Cortex of kidney (tissue), 1 donor: Measurements from ENCODE around the gene CDS2.

Experiments
- DNase-seq: peaks from one replicate; lab custom pipeline; 2025; lab: John Stamatoyannopoulos, UW

CDS2 gene

GRCh38 chr20:5119435-5120184, 7.2 kb upstream of the CDS2 start, which contains the start of gene PCNA:
PCNA (minus strand) TSS chr20:5119958; CDS start chr20:5119798, 160 bp downstream.
- peak; percentile 90 for DNase-seq

- DNase-seq, result no peak
Measured at GRCh38 chr20:5120185-5120476, 6.7 kb upstream of the CDS2 start.

- DNase-seq, result no peak
Measured at GRCh38 chr20:5122873-5123260, 3.9 kb upstream of the CDS2 start.

GRCh38 chr20:5127204-5127858, 523 bp downstream of the CDS2 start:
- DNase-seq, result no peak

GRCh38 chr20:5127859-5128424, 1.1 kb downstream of the CDS2 start:
- no peak for DNase-seq

- no peak for DNase-seq
Measured at GRCh38 chr20:5128886-5129285, 2.1 kb downstream of the CDS2 start.

GRCh38 chr20:5131502-5131901, 4.7 kb downstream of the CDS2 start:
- no peak for DNase-seq

- no peak for DNase-seq
Measured at GRCh38 chr20:5133998-5134397, 7.2 kb downstream of the CDS2 start.

GRCh38 chr20:5135363-5136012, 8.7 kb downstream of the CDS2 start:
- DNase-seq, result no peak

GRCh38 chr20:5136096-5136495, 9.3 kb downstream of the CDS2 start:
- DNase-seq, result no peak

- DNase-seq, result no peak
Measured at GRCh38 chr20:5140195-5140594, 13.4 kb downstream of the CDS2 start.

- DNase-seq, result no peak
Measured at GRCh38 chr20:5141615-5142014, 14.8 kb downstream of the CDS2 start.

- DNase-seq, result no peak
Measured at GRCh38 chr20:5143851-5144250, 17.0 kb downstream of the CDS2 start.

- DNase-seq, result no peak
Measured at GRCh38 chr20:5145365-5146098, 18.7 kb downstream of the CDS2 start.

- no peak for DNase-seq
Measured at GRCh38 chr20:5146099-5146668, 19.4 kb downstream of the CDS2 start.

- no peak for DNase-seq
Measured at GRCh38 chr20:5146871-5147592, 20.2 kb downstream of the CDS2 start.

GRCh38 chr20:5148581-5148980, 21.8 kb downstream of the CDS2 start:
- no peak for DNase-seq

GRCh38 chr20:5149892-5150225, 23.1 kb downstream of the CDS2 start:
- no peak for DNase-seq

- no peak for DNase-seq
Measured at GRCh38 chr20:5150226-5151076, 23.6 kb downstream of the CDS2 start.

GRCh38 chr20:5153152-5153467, 26.3 kb downstream of the CDS2 start:
- DNase-seq, result no peak
